Upper lobe of right lung (tissue), 1 donor: ENCODE measurements around the gene EYS. TPM values are rescaled to one million over a fixed set of nuclear protein-coding genes. Genes with fewer than 3 reads are reported as not detected.

Source experiments
- ATAC-seq: fragments of 200-7000 bp; cut with Tn5 transposase; one replicate; pipeline ENCODE4 v1.9.1; 2020; ENCODE audit warnings: mild to moderate bottlenecking, moderate library complexity
- DNase-seq: peaks from one replicate; pipeline ENCODE4 v3.0.0-alpha.2; 2020
- H3K27ac ChIP-seq: fragments of 200-600 bp; one replicate; pipeline ENCODE4 v1.8.0; 2022
- H3K27me3 ChIP-seq: fragments of 200-600 bp; one replicate; pipeline ENCODE4 v1.8.0; 2022; ENCODE audit warnings: mild to moderate bottlenecking
- H3K36me3 ChIP-seq: fragments of 200-600 bp; one replicate; pipeline ENCODE4 v1.8.0; 2022
- H3K4me1 ChIP-seq: fragments of 200-600 bp; one replicate; pipeline ENCODE4 v1.8.0; 2022
- H3K4me3 ChIP-seq: fragments of 200-600 bp; one replicate; pipeline ENCODE4 v1.8.0; 2022; ENCODE audit warnings: mild to moderate bottlenecking
- H3K9me3 ChIP-seq: fragments of 200-600 bp; one replicate; pipeline ENCODE4 v1.8.0; 2022
- CTCF ChIP-seq: fragments of 200-600 bp; IDR thresholded peaks from one replicate; pipeline ENCODE4 v1.8.0; 2022; ENCODE audit warnings: antibody characterized with exemption
- intact Hi-C: fragments of 100-400 bp; cut with DNase I; formaldehyde crosslinking; loops from one replicate; pipeline ENCODE4 v1.11.0; 2022
- total RNA-seq: library from RNA; stranded (reverse); fragmentation: NEBNext Ultra II Directional; extraction: Animal tissue kit (Norgen Biotek cat#: 25700); gene quantifications from one replicate; pipeline ENCODE4 v1.2.1, GENCODE V29; 2021
- donor health status: DM: no; HTN: yes; CAD: no; lungs with severe emphysema.

Gene EYS
- total RNA-seq, 1 donor from 2014 or later = not detected

- no peak for TF ChIP-seq CTCF
- no peaks in the 10 kb centered on the region for H3K27me3 ChIP-seq
- no peaks in the 10 kb centered on the region for H3K9me3 ChIP-seq
- no peak overlapping the region for H3K27ac ChIP-seq
- DNase-seq (no peak), ATAC-seq (no peak)
- no peaks in the 10 kb centered on the region for H3K36me3 ChIP-seq
- no peaks in the 10 kb centered on the region for H3K4me1 ChIP-seq
- no peak overlapping the region for H3K4me3 ChIP-seq
- intact Hi-C loops = no loop called here
Observed at GRCh38 chr6:64497634-64498033, 1209.4 kb downstream of the EYS start.

- ATAC-seq (no peak), DNase-seq (no peak)
- H3K27ac ChIP-seq = no peak overlapping the region
- no peaks in the 10 kb centered on the region for H3K36me3 ChIP-seq
- no peaks in the 10 kb centered on the region for H3K9me3 ChIP-seq
- no peak overlapping the region for H3K4me3 ChIP-seq
- H3K27me3 ChIP-seq = no peaks in the 10 kb centered on the region
- no peak for TF ChIP-seq CTCF
- no peaks in the 10 kb centered on the region for H3K4me1 ChIP-seq
- intact Hi-C loops = no loop called here
Observed at GRCh38 chr6:64489763-64490162, 1217.3 kb downstream of the EYS start.

- Histone ChIP-seq H3K27me3 (no peaks in the 10 kb centered on the region), H3K27ac (no peak overlapping the region), H3K9me3 (no peaks in the 10 kb centered on the region), H3K4me1 (no peaks in the 10 kb centered on the region), H3K4me3 (no peak overlapping the region), H3K36me3 (no peaks in the 10 kb centered on the region)
- DNase-seq (no peak), ATAC-seq (no peak)
- no peak for TF ChIP-seq CTCF
- intact Hi-C loops = no loop called here
Observed at GRCh38 chr6:64486578-64487351, 1220.3 kb downstream of the EYS start.

GRCh38 chr6:64483956-64484499, 1223.0 kb downstream of the EYS start:
- Histone ChIP-seq H3K9me3 (no peaks in the 10 kb centered on the region), H3K4me1 (no peaks in the 10 kb centered on the region), H3K4me3 (no peak overlapping the region), H3K27me3 (no peaks in the 10 kb centered on the region), H3K27ac (no peak overlapping the region), H3K36me3 (no peaks in the 10 kb centered on the region)
- ATAC-seq (no peak), DNase-seq (no peak)
- intact Hi-C loops = no loop called here
- TF ChIP-seq CTCF = no peak

GRCh38 chr6:64482631-64483030, 1224.4 kb downstream of the EYS start:
- no peaks in the 10 kb centered on the region for H3K27me3 ChIP-seq
- no peaks in the 10 kb centered on the region for H3K36me3 ChIP-seq
- no peak overlapping the region for H3K4me3 ChIP-seq
- ATAC-seq (no peak), DNase-seq (no peak)
- intact Hi-C loops = no loop called here
- no peak for TF ChIP-seq CTCF
- no peaks in the 10 kb centered on the region for H3K9me3 ChIP-seq
- H3K4me1 ChIP-seq = no peaks in the 10 kb centered on the region
- H3K27ac ChIP-seq = no peak overlapping the region
